Measurements from ENCODE around the gene PRSS53. TPM values are rescaled to one million over a fixed set of nuclear protein-coding genes. Genes with fewer than 3 reads are reported as not detected.

PRSS53 gene
- total RNA-seq, 1 experiment from 2014 or later = 3.8 TPM

- TF ChIP-seq CTCF (conservative IDR thresholded peaks at IDR 0.05; ENCODE audit: low read depth, low read length) (no peak), EZH2 (IDR thresholded peaks at IDR 0.05; ENCODE audit: low read length, unreplicated experiment) (no peak), EZH2phosphoT487 (IDR thresholded peaks at IDR 0.05; ENCODE audit: borderline replicate concordance, low read length) (no peak)
- DNase-seq (no peak), ATAC-seq (no peak)
- intact Hi-C loops (cut with micrococcal nuclease) = no loop called here
- H3K27ac ChIP-seq (ENCODE audit: low read length) = no peak overlapping the region
- no peaks in the 10 kb centered on the region for H3K9me3 ChIP-seq (ENCODE audit: low read length)
- H3K4me2 ChIP-seq (ENCODE audit: low read length) = no peak overlapping the region
- CTCF ChIA-PET = no interaction called here
- H2AFZ ChIP-seq (ENCODE audit: low read length) = no peak overlapping the region
- peaks cover 23% of the 10 kb centered on the region for H3K4me1 ChIP-seq (ENCODE audit: insufficient read depth, low read length)
- BruUV-seq (replicated peaks) = no TSS peak
- H3K9ac ChIP-seq (ENCODE audit: low read length) = no peak overlapping the region
- H4K20me1 ChIP-seq (ENCODE audit: low read length) = no peaks in the 10 kb centered on the region
- H3K79me2 ChIP-seq (ENCODE audit: low read length) = peaks cover 19% of the 10 kb centered on the region
- H3F3A ChIP-seq (ENCODE audit: low read length, unreplicated experiment) = no peaks in the 10 kb centered on the region
- POLR2A ChIA-PET (ENCODE audit: unreplicated experiment) = interaction anchor here (0.6 kb wide), 1 partner anchor 69 kb away, joined by 3 read pairs; no protein-coding TSS in a partner anchor
- H3K27me3 ChIP-seq (ENCODE audit: low read length) = no peaks in the 10 kb centered on the region
- no peak overlapping the region for H3K4me3 ChIP-seq (ENCODE audit: low read length)
- H3K9me2 ChIP-seq (replicated peaks; ENCODE audit: low read length) = no peaks in the 10 kb centered on the region
- peaks cover 9% of the 10 kb centered on the region; the same call in 1 of the 2 replicates for H3K36me3 ChIP-seq (ENCODE audit: low read depth, low read length)
Observed at GRCh38 chr16:31111881-31112466, 23.2 kb upstream of the PRSS53 start.

DNA sequence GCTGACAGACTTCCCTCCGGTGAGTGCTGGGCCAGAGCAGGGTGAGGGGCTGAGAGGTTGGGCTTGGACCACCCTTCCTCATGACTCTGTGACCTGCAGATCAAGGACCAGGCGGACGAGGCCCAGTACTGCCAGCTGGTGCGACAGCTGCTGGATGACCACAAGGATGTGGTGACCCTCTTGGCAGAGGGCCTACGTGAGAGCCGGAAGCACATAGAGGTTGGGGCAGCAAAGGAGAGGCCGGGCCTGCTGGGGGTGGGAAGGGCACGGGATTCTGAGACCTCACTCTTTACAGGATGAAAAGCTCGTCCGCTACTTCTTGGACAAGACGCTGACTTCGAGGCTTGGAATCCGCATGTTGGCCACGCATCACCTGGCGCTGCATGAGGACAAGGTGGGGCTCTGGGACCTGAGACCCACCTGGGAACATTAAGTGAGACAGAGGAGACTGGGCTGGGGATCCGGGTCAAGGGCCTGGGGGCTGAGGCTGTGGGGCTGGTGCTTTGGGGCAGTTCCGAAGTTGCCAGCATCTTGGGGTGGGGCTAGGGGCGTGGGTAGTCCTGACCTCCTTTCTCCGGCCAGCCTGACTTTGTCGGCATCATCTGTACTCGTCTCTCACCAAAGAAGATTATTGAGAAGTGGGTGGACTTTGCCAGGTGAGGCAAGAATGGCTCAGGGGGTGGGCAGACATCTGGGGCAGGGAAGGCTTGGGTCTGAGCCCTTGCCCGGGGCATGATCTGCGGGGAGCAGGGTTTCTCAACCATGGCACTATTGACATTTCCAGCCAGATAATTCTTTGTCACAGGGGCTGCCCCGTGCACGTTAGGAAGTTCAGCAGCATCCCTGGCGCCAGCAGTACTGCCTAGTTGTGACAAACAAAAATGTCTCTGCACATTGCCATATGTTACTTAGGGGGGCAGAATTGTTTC lies 21.6 kb upstream of the PRSS53 start:
- Histone ChIP-seq H4K20me1 (ENCODE audit: low read length) (no peaks in the 10 kb centered on the region), H3K9ac (ENCODE audit: low read length) (no peak overlapping the region), H3K9me2 (replicated peaks; ENCODE audit: low read length) (no peaks in the 10 kb centered on the region), H2AFZ (ENCODE audit: low read length) (no peak overlapping the region), H3K79me2 (ENCODE audit: low read length) (peaks cover 15% of the 10 kb centered on the region), H3K27ac (ENCODE audit: low read length) (no peak overlapping the region), H3K36me3 (ENCODE audit: low read depth, low read length) (peaks cover 9% of the 10 kb centered on the region; the same call in 1 of the 2 replicates), H3K27me3 (ENCODE audit: low read length) (no peaks in the 10 kb centered on the region), H3K4me3 (ENCODE audit: low read length) (no peak overlapping the region), H3K4me1 (ENCODE audit: insufficient read depth, low read length) (peaks cover 23% of the 10 kb centered on the region), H3K9me3 (ENCODE audit: low read length) (no peaks in the 10 kb centered on the region), H3F3A (ENCODE audit: low read length, unreplicated experiment) (no peaks in the 10 kb centered on the region), H3K4me2 (ENCODE audit: low read length) (no peak overlapping the region)
- peak; percentile 41 for DNase-seq
- ATAC-seq = no peak
- TF ChIP-seq EZH2phosphoT487 (IDR thresholded peaks at IDR 0.05; ENCODE audit: borderline replicate concordance, low read length) = no peak
- no peak for TF ChIP-seq EZH2 (IDR thresholded peaks at IDR 0.05; ENCODE audit: low read length, unreplicated experiment)
- no peak for TF ChIP-seq CTCF (conservative IDR thresholded peaks at IDR 0.05; ENCODE audit: low read depth, low read length)
- intact Hi-C loops (cut with micrococcal nuclease) = no loop called here
- ChIA-PET CTCF (no interaction called here), POLR2A (ENCODE audit: unreplicated experiment) (no interaction called here)
- BruUV-seq (replicated peaks) = no TSS peak
